Smooth muscle cell (in vitro differentiated cells): Measurements from ENCODE around the gene LDLRAD3. TPM values are rescaled to one million over a fixed set of nuclear protein-coding genes. Genes with fewer than 3 reads are reported as not detected.

ENCODE experiments used
- DNase-seq: peaks from one replicate; lab custom pipeline; 2025; ENCODE audit not compliant: unreplicated experiment; lab: John Stamatoyannopoulos, UW
- H2AFZ ChIP-seq: fragments of 200-600 bp; sonication (generic); 2 replicates; pipeline ENCODE4 v1.6.0; 2016; ENCODE audit warnings: antibody characterized with exemption, low read depth, mild to moderate bottlenecking
- H3F3A ChIP-seq: fragments of 200-600 bp; sonication (generic); 2 replicates; pipeline ENCODE4 v1.6.0; 2017; ENCODE audit warnings: antibody characterized with exemption, low read depth
- H3K27ac ChIP-seq: fragments of 200-600 bp; sonication (generic); 2 replicates; pipeline ENCODE4 v1.5.1; 2016; ENCODE audit warnings: low read depth, mild to moderate bottlenecking
- H3K27me3 ChIP-seq: fragments of 200-600 bp; sonication (generic); 2 replicates; pipeline ENCODE4 v1.6.1; 2016; ENCODE audit warnings: low read depth, mild to moderate bottlenecking
- H3K36me3 ChIP-seq: fragments of 200-600 bp; sonication (generic); 2 replicates; pipeline ENCODE4 v1.5.1; 2016; ENCODE audit warnings: low read depth
- H3K4me1 ChIP-seq: fragments of 200-600 bp; sonication (generic); 2 replicates; pipeline ENCODE4 v1.5.1; 2016; ENCODE audit warnings: low read depth
- H3K4me2 ChIP-seq: fragments of 200-600 bp; sonication (generic); 2 replicates; pipeline ENCODE4 v1.6.0; 2016; ENCODE audit warnings: mild to moderate bottlenecking
- H3K4me3 ChIP-seq: fragments of 200-600 bp; sonication (generic); 2 replicates; pipeline ENCODE4 v1.5.1; 2016; ENCODE audit warnings: mild to moderate bottlenecking
- H3K79me2 ChIP-seq: fragments of 200-600 bp; sonication (generic); 2 replicates; pipeline ENCODE4 v1.6.0; 2016; ENCODE audit warnings: low read depth, mild to moderate bottlenecking
- H3K9ac ChIP-seq: fragments of 200-600 bp; sonication (generic); 2 replicates; pipeline ENCODE4 v1.6.0; 2016; ENCODE audit warnings: low read depth
- H3K9me3 ChIP-seq: fragments of 200-600 bp; sonication (generic); replicated peaks from 2 replicates; pipeline ENCODE4 v1.5.1; 2016; ENCODE audit warnings: low read depth
- H4K20me1 ChIP-seq: fragments of 200-600 bp; sonication (generic); 2 replicates; pipeline ENCODE4 v1.6.0; 2016; ENCODE audit warnings: low read depth
- WGBS: methylation state at CpG from one replicate; pipeline ENCODE4 v1.1.7; 2016; ENCODE audit warnings: low lambda C conversion rate; 5-methylcytosine and 5-hydroxymethylcytosine counted together
- polyA plus RNA-seq: library from polyadenylated mRNA; unstranded; fragments of >200 nt; fragmentation: Nextera tagmentation; extraction: Ambion mirVana; gene quantifications from 2 replicates; pipeline ENCODE4 v1.2.1, GENCODE V29; 2016
- total RNA-seq: library from RNA; depleted of rRNA; stranded (reverse); fragments of >200 nt; gene quantifications from 2 replicates; pipeline ENCODE4 v1.2.3, GENCODE V29; 2014
- TF ChIP-seq, protein P1 (sequence below): fragments of 200-600 bp; sonication (generic); IDR thresholded peaks from 2 replicates; pipeline ENCODE4 v1.5.1; 2017; ENCODE audit warnings: borderline replicate concordance, mild to moderate bottlenecking, antibody characterized with exemption; ENCODE audit not compliant: insufficient read depth, poor library complexity, severe bottlenecking

The LDLRAD3 gene
- total and polyA plus RNA-seq, 2 experiments from 2014 or later: 6.1 to 10.0 TPM

DNA sequence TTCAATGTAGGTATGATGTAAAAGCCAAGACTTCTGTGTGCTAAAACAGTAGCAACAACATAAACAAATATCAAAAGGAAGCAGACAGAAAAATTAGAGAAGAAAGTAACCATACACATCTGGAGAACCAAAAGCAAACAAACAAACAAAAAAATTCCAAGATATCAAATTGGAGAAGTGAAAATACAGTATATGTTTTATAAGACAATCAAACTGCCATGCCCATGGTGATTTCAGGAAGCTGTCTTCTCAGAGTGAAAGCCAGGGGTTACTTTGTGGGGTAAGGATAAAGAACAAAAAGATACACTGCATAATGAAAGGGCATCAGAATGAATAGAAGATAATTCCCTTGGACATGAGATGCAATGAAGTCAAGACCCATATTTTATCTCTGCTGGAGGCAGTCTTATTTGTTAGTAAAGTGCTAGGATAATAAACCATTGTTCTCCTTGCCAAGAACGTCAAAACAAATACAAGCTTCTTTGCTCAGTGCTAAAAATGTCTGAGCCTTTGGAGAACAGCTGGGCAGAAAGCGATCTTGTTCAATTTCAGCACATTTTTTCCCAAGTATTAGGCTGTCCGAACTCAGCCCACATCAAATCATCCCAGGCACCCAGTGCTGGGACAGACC, 38.1 kb upstream of the LDLRAD3 start:
- TF ChIP-seq, protein P1, sequence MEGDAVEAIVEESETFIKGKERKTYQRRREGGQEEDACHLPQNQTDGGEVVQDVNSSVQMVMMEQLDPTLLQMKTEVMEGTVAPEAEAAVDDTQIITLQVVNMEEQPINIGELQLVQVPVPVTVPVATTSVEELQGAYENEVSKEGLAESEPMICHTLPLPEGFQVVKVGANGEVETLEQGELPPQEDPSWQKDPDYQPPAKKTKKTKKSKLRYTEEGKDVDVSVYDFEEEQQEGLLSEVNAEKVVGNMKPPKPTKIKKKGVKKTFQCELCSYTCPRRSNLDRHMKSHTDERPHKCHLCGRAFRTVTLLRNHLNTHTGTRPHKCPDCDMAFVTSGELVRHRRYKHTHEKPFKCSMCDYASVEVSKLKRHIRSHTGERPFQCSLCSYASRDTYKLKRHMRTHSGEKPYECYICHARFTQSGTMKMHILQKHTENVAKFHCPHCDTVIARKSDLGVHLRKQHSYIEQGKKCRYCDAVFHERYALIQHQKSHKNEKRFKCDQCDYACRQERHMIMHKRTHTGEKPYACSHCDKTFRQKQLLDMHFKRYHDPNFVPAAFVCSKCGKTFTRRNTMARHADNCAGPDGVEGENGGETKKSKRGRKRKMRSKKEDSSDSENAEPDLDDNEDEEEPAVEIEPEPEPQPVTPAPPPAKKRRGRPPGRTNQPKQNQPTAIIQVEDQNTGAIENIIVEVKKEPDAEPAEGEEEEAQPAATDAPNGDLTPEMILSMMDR: no peak
- no peak for DNase-seq
- H3K27me3 ChIP-seq: peaks cover 5% of the 10 kb centered on the region
- no peaks in the 10 kb centered on the region for H3K4me1 ChIP-seq
- H3K4me2 ChIP-seq: no peak overlapping the region
- WGBS: 80% methylated on average over 3 of the region's 3 CpGs
- H3K79me2 ChIP-seq: no peaks in the 10 kb centered on the region
- no peaks in the 10 kb centered on the region for H3K36me3 ChIP-seq
- H3K9ac ChIP-seq: no peak overlapping the region
- H4K20me1 ChIP-seq: no peaks in the 10 kb centered on the region
- no peak overlapping the region for H3K4me3 ChIP-seq
- no peaks in the 10 kb centered on the region for H3K9me3 ChIP-seq
- no peaks in the 10 kb centered on the region for H3F3A ChIP-seq
- no peak overlapping the region for H3K27ac ChIP-seq
- H2AFZ ChIP-seq: no peak overlapping the region

DNA sequence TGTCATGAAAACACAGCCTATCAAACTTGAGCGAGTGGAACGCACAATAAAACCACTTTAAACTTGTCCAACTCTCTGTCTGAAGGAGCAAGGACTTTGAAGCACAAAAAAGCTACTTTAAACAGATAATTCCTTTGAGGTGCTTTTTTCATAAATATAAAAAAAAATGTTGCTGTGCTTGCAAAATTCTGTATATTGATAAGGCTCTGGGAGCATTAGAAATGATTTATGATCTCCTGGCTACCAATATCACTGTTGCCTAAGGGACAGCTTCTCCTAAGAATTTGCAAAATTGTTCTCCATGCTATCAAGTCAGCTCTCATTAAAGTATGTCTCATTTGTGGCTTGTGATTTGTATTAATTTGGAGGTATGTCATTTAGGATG, 37.6 kb upstream of the LDLRAD3 start:
- H3K27ac ChIP-seq: no peak overlapping the region
- H3K4me3 ChIP-seq: no peak overlapping the region
- H3K4me2 ChIP-seq: no peak overlapping the region
- no peaks in the 10 kb centered on the region for H3K4me1 ChIP-seq
- 93% methylated on average over 2 of the region's 2 CpGs for WGBS
- no peaks in the 10 kb centered on the region for H3K79me2 ChIP-seq
- H3K9me3 ChIP-seq: no peaks in the 10 kb centered on the region
- H2AFZ ChIP-seq: no peak overlapping the region
- TF ChIP-seq, protein P1: no peak
- no peak for DNase-seq
- H3F3A ChIP-seq: no peaks in the 10 kb centered on the region
- H3K27me3 ChIP-seq: peaks cover 5% of the 10 kb centered on the region
- H3K36me3 ChIP-seq: no peaks in the 10 kb centered on the region
- H3K9ac ChIP-seq: no peak overlapping the region
- H4K20me1 ChIP-seq: no peaks in the 10 kb centered on the region

DNA sequence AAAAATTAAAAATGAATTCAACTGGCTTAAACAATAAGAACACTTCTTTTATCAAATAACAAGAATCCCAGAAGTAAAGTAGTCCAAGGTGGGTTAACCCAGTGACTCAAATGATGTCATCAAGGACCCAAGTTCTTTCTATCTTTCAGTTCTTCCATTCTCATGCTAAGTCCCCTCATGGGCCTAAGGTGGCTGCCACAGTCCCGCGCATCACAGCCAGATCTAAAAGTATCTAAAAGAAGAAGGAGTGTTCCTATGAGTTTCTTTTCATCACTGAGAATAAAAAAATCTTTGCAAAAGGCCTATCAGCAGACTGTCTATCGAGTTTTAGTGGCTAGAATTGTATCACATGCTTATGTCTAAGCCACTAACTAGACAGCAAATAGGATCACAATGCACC, 37.2 kb upstream of the LDLRAD3 start:
- no peak overlapping the region for H3K4me2 ChIP-seq
- H3F3A ChIP-seq: no peaks in the 10 kb centered on the region
- WGBS: 63% methylated on average over 3 of the region's 3 CpGs
- no peak overlapping the region for H2AFZ ChIP-seq
- no peak overlapping the region for H3K27ac ChIP-seq
- no peak overlapping the region for H3K4me3 ChIP-seq
- no peaks in the 10 kb centered on the region for H3K79me2 ChIP-seq
- TF ChIP-seq, protein P1: no peak
- H3K9ac ChIP-seq: no peak overlapping the region
- H3K9me3 ChIP-seq: no peaks in the 10 kb centered on the region
- H3K36me3 ChIP-seq: no peaks in the 10 kb centered on the region
- no peak for DNase-seq
- no peaks in the 10 kb centered on the region for H3K4me1 ChIP-seq
- no peaks in the 10 kb centered on the region for H4K20me1 ChIP-seq
- H3K27me3 ChIP-seq: peaks cover 5% of the 10 kb centered on the region
